Neural progenitor cell (in vitro differentiated cells): ENCODE data around the gene KLHL17. TPM values are rescaled to one million over a fixed set of nuclear protein-coding genes. Genes with fewer than 3 reads are reported as not detected.

Source experiments
- DNase-seq: peaks from one replicate; pipeline ENCODE4 v3.0.0-alpha.2; 2016; ENCODE audit warnings: low spot score
- H2AFZ ChIP-seq: fragments of 200-600 bp; sonication (generic); replicated peaks from 2 replicates; pipeline ENCODE4 v1.6.1; 2016; ENCODE audit warnings: antibody characterized with exemption
- H3F3A ChIP-seq: fragments of 200-600 bp; sonication (generic); 2 replicates; pipeline ENCODE4 v1.6.1; 2016; ENCODE audit warnings: antibody characterized with exemption, low read depth
- H3K27ac ChIP-seq: fragments of 200-600 bp; sonication (generic); 2 replicates; pipeline ENCODE4 v1.5.1; 2016; ENCODE audit warnings: mild to moderate bottlenecking
- H3K27me3 ChIP-seq: fragments of 200-600 bp; sonication (generic); 2 replicates; pipeline ENCODE4 v1.6.1; 2016; ENCODE audit warnings: mild to moderate bottlenecking, moderate library complexity
- H3K36me3 ChIP-seq: fragments of 200-600 bp; sonication (generic); 2 replicates; pipeline ENCODE4 v1.5.1; 2016
- H3K4me1 ChIP-seq: fragments of 200-600 bp; sonication (generic); 2 replicates; pipeline ENCODE4 v1.6.1; 2016; ENCODE audit warnings: mixed run types
- H3K4me2 ChIP-seq: fragments of 200-600 bp; sonication (generic); 2 replicates; pipeline ENCODE4 v1.6.1; 2016
- H3K4me3 ChIP-seq: fragments of 200-600 bp; sonication (generic); 2 replicates; pipeline ENCODE4 v1.5.1; 2016
- H3K79me2 ChIP-seq: fragments of 200-600 bp; sonication (generic); 2 replicates; pipeline ENCODE4 v1.6.1; 2016; ENCODE audit warnings: low read depth
- H3K9ac ChIP-seq: fragments of 200-600 bp; sonication (generic); 2 replicates; pipeline ENCODE4 v1.6.1; 2016
- H3K9me3 ChIP-seq: fragments of 200-600 bp; sonication (generic); 2 replicates; pipeline ENCODE4 v1.5.1; 2016; ENCODE audit warnings: low read depth
- H4K20me1 ChIP-seq: fragments of 200-600 bp; sonication (generic); 2 replicates; pipeline ENCODE4 v1.6.1; 2016; ENCODE audit warnings: low read depth
- H3K27ac Mint-ChIP-seq: 3 replicates; pipeline ENCODE4 v1.8.0; 2021; ENCODE audit warnings: mixed read lengths
- H3K27me3 Mint-ChIP-seq: 2 replicates; pipeline ENCODE4 v1.8.0; 2022; ENCODE audit warnings: low read depth, mild to moderate bottlenecking, inconsistent platforms, moderate library complexity, mixed read lengths; ENCODE audit not compliant: insufficient read depth
- H3K36me3 Mint-ChIP-seq: 3 replicates; pipeline ENCODE4 v1.8.0; 2021; ENCODE audit warnings: mixed read lengths
- H3K4me1 Mint-ChIP-seq: 3 replicates; pipeline ENCODE4 v1.8.0; 2021; ENCODE audit warnings: mixed read lengths
- H3K4me3 Mint-ChIP-seq: 3 replicates; pipeline ENCODE4 v1.8.0; 2021; ENCODE audit warnings: mild to moderate bottlenecking, moderate library complexity, mixed read lengths
- H3K9me3 Mint-ChIP-seq: 3 replicates; pipeline ENCODE4 v1.8.0; 2020; ENCODE audit warnings: mixed read lengths
- EZH2 ChIP-seq: fragments of 200-600 bp; sonication (generic); IDR thresholded peaks from 2 replicates; pipeline ENCODE4 v1.6.1; 2017; ENCODE audit warnings: antibody characterized with exemption, mild to moderate bottlenecking, moderate library complexity
- EZH2phosphoT487 ChIP-seq: fragments of 200-600 bp; sonication (generic); IDR thresholded peaks from 2 replicates; pipeline ENCODE4 v1.6.1; 2017; ENCODE audit warnings: antibody characterized with exemption
- total RNA-seq: library from RNA; depleted of rRNA; stranded (reverse); fragments of >200 nt; gene quantifications from 2 replicates; pipeline ENCODE4 v1.2.3, GENCODE V29; 2015; ENCODE audit warnings: low replicate concordance
- TF ChIP-seq, protein P1 (sequence below): fragments of 200-600 bp; sonication (generic); IDR thresholded peaks from 2 replicates; pipeline ENCODE4 v1.5.1; 2017; ENCODE audit warnings: antibody characterized with exemption, mild to moderate bottlenecking

KLHL17 gene
- total RNA-seq, 1 donor from 2014 or later = 10.7 TPM

DNA sequence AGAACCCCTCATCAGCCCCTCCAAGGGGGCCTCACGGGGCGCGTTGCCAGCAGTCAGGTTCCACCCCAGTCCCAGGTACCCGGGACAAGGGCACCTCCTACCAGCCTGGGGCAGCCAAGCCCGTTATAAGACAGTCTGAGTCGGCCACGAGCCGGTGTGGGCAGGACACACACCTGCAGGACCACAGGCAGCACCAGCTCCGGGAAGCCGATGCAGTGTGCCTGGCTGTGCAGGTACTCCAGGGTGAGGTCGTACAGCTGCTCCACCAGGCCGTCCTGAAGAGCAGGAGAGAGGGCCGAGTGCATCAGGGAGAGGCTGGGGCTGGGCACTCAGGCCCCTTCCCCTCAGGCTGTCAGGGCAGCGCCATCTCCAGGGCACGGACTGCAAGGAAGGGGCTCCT, 12.4 kb upstream of the KLHL17 start:
- Histone ChIP-seq H2AFZ (no peak overlapping the region), H3K4me1 (no peaks in the 10 kb centered on the region), H3K4me3 (no peak overlapping the region), H3K4me2 (no peak overlapping the region), H3K27me3 (peaks cover 17% of the 10 kb centered on the region), H3K79me2 (no peaks in the 10 kb centered on the region), H3K9ac (no peak overlapping the region), H3K9me3 (no peaks in the 10 kb centered on the region), H3K27ac (no peak overlapping the region), H3F3A (peaks cover 3% of the 10 kb centered on the region), H4K20me1 (peaks cover 90% of the 10 kb centered on the region), H3K36me3 (no peaks in the 10 kb centered on the region)
- H3K9me3 Mint-ChIP-seq = no peaks in the 10 kb centered on the region
- H3K4me3 Mint-ChIP-seq = no peak overlapping the region
- peaks cover 15% of the 10 kb centered on the region for H3K27me3 Mint-ChIP-seq
- H3K36me3 Mint-ChIP-seq = peaks cover 30% of the 10 kb centered on the region
- TF ChIP-seq, protein P1, sequence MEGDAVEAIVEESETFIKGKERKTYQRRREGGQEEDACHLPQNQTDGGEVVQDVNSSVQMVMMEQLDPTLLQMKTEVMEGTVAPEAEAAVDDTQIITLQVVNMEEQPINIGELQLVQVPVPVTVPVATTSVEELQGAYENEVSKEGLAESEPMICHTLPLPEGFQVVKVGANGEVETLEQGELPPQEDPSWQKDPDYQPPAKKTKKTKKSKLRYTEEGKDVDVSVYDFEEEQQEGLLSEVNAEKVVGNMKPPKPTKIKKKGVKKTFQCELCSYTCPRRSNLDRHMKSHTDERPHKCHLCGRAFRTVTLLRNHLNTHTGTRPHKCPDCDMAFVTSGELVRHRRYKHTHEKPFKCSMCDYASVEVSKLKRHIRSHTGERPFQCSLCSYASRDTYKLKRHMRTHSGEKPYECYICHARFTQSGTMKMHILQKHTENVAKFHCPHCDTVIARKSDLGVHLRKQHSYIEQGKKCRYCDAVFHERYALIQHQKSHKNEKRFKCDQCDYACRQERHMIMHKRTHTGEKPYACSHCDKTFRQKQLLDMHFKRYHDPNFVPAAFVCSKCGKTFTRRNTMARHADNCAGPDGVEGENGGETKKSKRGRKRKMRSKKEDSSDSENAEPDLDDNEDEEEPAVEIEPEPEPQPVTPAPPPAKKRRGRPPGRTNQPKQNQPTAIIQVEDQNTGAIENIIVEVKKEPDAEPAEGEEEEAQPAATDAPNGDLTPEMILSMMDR = no peak
- no peak for TF ChIP-seq EZH2phosphoT487
- TF ChIP-seq EZH2 = no peak
- H3K27ac Mint-ChIP-seq = no peak overlapping the region
- H3K4me1 Mint-ChIP-seq = peaks cover 15% of the 10 kb centered on the region
- no peak for DNase-seq

DNA sequence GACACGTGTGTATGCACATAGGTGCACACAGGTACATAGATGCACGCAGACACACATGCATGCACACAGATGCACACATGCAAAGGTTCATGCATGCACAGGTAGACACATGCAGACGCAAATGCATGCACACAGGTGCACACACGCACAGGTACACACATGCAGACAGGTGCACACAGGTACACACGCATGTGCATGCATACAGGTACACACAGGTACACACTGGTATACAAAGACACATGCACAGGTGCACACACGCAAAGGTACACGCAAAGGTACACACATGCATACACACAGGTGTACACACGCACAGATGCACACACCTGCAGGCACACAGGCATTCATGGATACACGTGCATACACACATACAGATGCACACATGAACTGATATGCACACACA, 10.1 kb upstream of the KLHL17 start:
- Histone ChIP-seq H3K36me3 (no peaks in the 10 kb centered on the region), H3K4me3 (no peak overlapping the region), H3K9me3 (no peaks in the 10 kb centered on the region), H3K79me2 (no peaks in the 10 kb centered on the region), H3K9ac (no peak overlapping the region), H3K4me2 (no peak overlapping the region), H3K27me3 (no peaks in the 10 kb centered on the region), H4K20me1 (peaks cover 70% of the 10 kb centered on the region), H3F3A (no peaks in the 10 kb centered on the region), H3K27ac (no peak overlapping the region), H2AFZ (no peak overlapping the region), H3K4me1 (no peaks in the 10 kb centered on the region)
- Mint-ChIP-seq H3K4me1 (peaks cover 3% of the 10 kb centered on the region), H3K9me3 (no peaks in the 10 kb centered on the region), H3K27me3 (peaks cover 9% of the 10 kb centered on the region), H3K36me3 (peaks cover 33% of the 10 kb centered on the region), H3K27ac (no peak overlapping the region), H3K4me3 (peak overlapping the region; percentile 52)
- TF ChIP-seq EZH2 (no peak), EZH2phosphoT487 (no peak)
- TF ChIP-seq, protein P1 = no peak
- no peak for DNase-seq

DNA sequence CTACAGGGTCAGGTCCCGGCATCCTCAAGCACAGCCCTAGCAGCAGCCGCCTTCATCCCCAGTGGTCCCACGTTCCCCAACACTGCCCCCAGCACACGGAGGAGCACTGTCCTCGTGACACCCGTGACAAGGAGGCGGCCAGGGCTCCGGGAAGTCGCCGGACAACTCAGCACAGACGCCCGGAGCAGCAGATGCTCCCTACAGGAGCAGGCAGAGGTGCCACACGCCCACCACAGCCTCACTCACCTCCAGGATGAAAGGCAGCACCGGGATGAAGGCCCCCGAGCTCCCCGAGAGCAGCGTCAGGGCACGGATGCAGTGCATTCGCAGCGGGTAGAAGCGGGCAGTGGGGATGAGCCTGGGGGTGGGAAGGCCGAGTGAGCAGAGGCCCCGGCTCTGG, 9.5 kb upstream of the KLHL17 start:
- Histone ChIP-seq H3K27me3 (no peaks in the 10 kb centered on the region), H2AFZ (no peak overlapping the region), H3K27ac (no peak overlapping the region), H3K4me2 (no peak overlapping the region), H3F3A (no peaks in the 10 kb centered on the region), H4K20me1 (peaks cover 64% of the 10 kb centered on the region), H3K4me1 (no peaks in the 10 kb centered on the region), H3K4me3 (no peak overlapping the region), H3K9ac (no peak overlapping the region), H3K36me3 (no peaks in the 10 kb centered on the region), H3K9me3 (no peaks in the 10 kb centered on the region), H3K79me2 (no peaks in the 10 kb centered on the region)
- DNase-seq = no peak
- H3K9me3 Mint-ChIP-seq = no peaks in the 10 kb centered on the region
- H3K36me3 Mint-ChIP-seq = peaks cover 34% of the 10 kb centered on the region
- peak overlapping the region; percentile 52 for H3K4me3 Mint-ChIP-seq
- no peak overlapping the region for H3K27ac Mint-ChIP-seq
- TF ChIP-seq EZH2 = no peak
- TF ChIP-seq, protein P1 = no peak
- no peak for TF ChIP-seq EZH2phosphoT487
- H3K4me1 Mint-ChIP-seq = peaks cover 3% of the 10 kb centered on the region
- H3K27me3 Mint-ChIP-seq = peaks cover 9% of the 10 kb centered on the region
